Kidney (tissue), 14 donors: ENCODE measurements around the gene TFAP2C. TPM values are rescaled to one million over a fixed set of nuclear protein-coding genes. Genes with fewer than 3 reads are reported as not detected.

ENCODE experiments used
- DNase-seq, 5 donors: peaks; one replicate each; pipeline ENCODE4 v3.0.0-alpha.2; 2013 to 2020
- FAIRE-seq: peaks from 2 replicates; lab custom pipeline; 2012; peaks lifted over from hg19 to GRCh38; lab: Jason Lieb, UNC
- H3K27ac ChIP-seq, 2 donors: one replicate each; pipeline ENCODE4 v1.7.0; 2013; ENCODE audit warnings: low read depth in 2 of 2, low read length in 2 of 2, inconsistent platforms in 1 of 2
- H3K27me3 ChIP-seq: one replicate; pipeline ENCODE4 v1.7.1; 2013; ENCODE audit warnings: low read length, inconsistent platforms; ENCODE audit not compliant: control insufficient read depth, insufficient read depth
- H3K36me3 ChIP-seq, 3 donors: one replicate each; pipeline versions ENCODE4 v1.7.0 to v1.7.1; 2013; ENCODE audit warnings: low read length in 3 of 3, control low read depth in 1 of 3, inconsistent platforms in 1 of 3; ENCODE audit not compliant: insufficient read depth in 3 of 3, control insufficient read depth in 2 of 3
- H3K4me1 ChIP-seq, 3 donors: one replicate each; pipeline versions ENCODE4 v1.7.0 to v1.7.1; 2013; ENCODE audit warnings: low read length in 3 of 3, inconsistent platforms in 1 of 3, low read depth in 1 of 3; ENCODE audit not compliant: control insufficient read depth in 2 of 3, insufficient read depth in 2 of 3
- H3K4me3 ChIP-seq, 3 donors: one replicate each; pipeline versions ENCODE4 v1.7.0 to v1.8.1; 2013; ENCODE audit warnings: low read length in 3 of 3, control low read depth in 1 of 3, inconsistent platforms in 1 of 3
- H3K9ac ChIP-seq, 3 donors: one replicate each; pipeline versions ENCODE4 v1.7.0 to v1.7.1; 2013; ENCODE audit warnings: low read length in 3 of 3, control low read depth in 1 of 3, inconsistent platforms in 1 of 3
- H3K9me3 ChIP-seq, 3 donors: one replicate each; pipeline versions ENCODE4 v1.7.0 to v1.7.1; 2013; ENCODE audit warnings: low read length in 3 of 3, control low read depth in 1 of 3, inconsistent platforms in 1 of 3; ENCODE audit not compliant: control insufficient read depth in 2 of 3, insufficient read depth in 1 of 3
- CTCF ChIP-seq: IDR thresholded peaks from 3 replicates; pipeline ENCODE4 v1.5.1; 2012; ENCODE audit warnings: mild to moderate bottlenecking, moderate library complexity, borderline replicate concordance; ENCODE audit not compliant: insufficient read depth; ENCODE audit errors: extremely low read depth
- intact Hi-C: fragments of 100-400 bp; cut with DNase I; formaldehyde crosslinking; loops from one replicate; pipeline ENCODE4 v1.11.1; 2022
- polyA plus RNA-seq: library from polyadenylated mRNA; stranded (reverse); fragments of 350-450 nt; fragmentation: Illumina TruSeq; extraction: RNeasy Lipid Tissue Mini Kit (QIAGEN cat#74804); gene quantifications from one replicate; pipeline ENCODE4 v1.2.3, GENCODE V29; 2014; ENCODE audit warnings: low read depth, low replicate concordance; ENCODE audit not compliant: insufficient read depth
- total RNA-seq: library from RNA; stranded (reverse); fragmentation: NEBNext Ultra II Directional; extraction: Animal tissue kit (Norgen Biotek cat#: 25700); gene quantifications from one replicate; pipeline ENCODE4 v1.2.1, GENCODE V29; 2021
- donor health status: control.
- donor health status: control.
- donor health status: control.
- donor health status: control.
- donor health status: control.
- donor health status: DM: yes; HTN: yes; CAD: no.
- donor health status: Normal renal cell carcinoma (clear cell type).

The TFAP2C gene
- total and polyA plus RNA-seq, 2 donors from 2014 or later = 0.65 to 1.4 TPM

DNA sequence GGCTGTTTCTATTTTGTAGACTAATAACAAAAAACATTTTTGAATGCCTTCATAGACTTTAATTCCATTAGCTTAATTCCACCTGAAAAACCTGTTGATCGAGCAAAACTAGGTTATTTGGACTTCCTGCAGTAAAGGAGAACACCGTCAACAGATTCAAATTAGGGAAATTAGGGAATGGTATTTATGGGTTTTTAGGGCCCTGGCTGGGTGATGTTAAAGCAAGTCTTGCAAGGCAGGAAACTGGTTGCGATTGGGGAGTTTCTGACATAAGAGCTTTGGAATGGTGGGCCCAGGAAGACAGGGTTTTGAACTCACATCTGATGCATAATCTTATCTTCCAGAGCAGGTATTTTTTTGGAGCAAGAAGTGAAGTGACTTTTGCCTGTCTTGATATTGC lies 40.1 kb upstream of the TFAP2C start:
- Histone ChIP-seq H3K4me1 (no peaks in the 10 kb centered on the region), H3K27ac (no peak overlapping the region), H3K27me3 (no peaks in the 10 kb centered on the region), H3K9ac (no peak overlapping the region), H3K4me3 (no peak overlapping the region), H3K9me3 (no peaks in the 10 kb centered on the region), H3K36me3 (no peaks in the 10 kb centered on the region)
- TF ChIP-seq CTCF = no peak
- DNase-seq (no peak), FAIRE-seq (no peak)
- intact Hi-C loops = no loop called here

DNA sequence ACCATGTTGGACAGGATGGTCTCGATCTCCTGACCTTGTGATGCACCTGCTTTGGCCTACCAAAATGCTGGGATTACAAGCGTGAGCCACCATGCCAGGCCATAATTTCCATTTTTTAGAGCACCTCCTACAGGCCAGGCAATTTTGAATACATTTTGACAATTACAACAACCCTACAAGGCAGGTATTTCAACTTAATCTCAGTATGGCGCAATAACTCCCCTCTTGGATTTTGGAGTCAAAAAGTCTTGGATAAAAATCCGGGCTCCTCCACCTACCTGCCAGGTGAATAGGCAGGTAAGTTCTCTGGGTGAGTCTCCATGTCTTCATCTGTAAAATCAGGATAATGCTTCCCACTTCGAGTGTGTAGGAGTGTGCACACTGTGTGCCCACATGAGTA lies 39.5 kb upstream of the TFAP2C start:
- H3K36me3 ChIP-seq = no peaks in the 10 kb centered on the region
- no peak overlapping the region for H3K9ac ChIP-seq
- no peaks in the 10 kb centered on the region for H3K9me3 ChIP-seq
- no peaks in the 10 kb centered on the region for H3K4me1 ChIP-seq
- intact Hi-C loops = no loop called here
- DNase-seq = no peak
- FAIRE-seq = no peak
- H3K4me3 ChIP-seq = no peak overlapping the region
- no peaks in the 10 kb centered on the region for H3K27me3 ChIP-seq
- TF ChIP-seq CTCF = no peak
- H3K27ac ChIP-seq = no peak overlapping the region

GRCh38 chr20:56590888-56591287 lies 38.2 kb upstream of the TFAP2C start:
- no peak overlapping the region for H3K4me3 ChIP-seq
- DNase-seq (no peak), FAIRE-seq (no peak)
- H3K27ac ChIP-seq = no peak overlapping the region
- TF ChIP-seq CTCF = no peak
- H3K27me3 ChIP-seq = no peaks in the 10 kb centered on the region
- no peaks in the 10 kb centered on the region for H3K36me3 ChIP-seq
- no peaks in the 10 kb centered on the region for H3K9me3 ChIP-seq
- no peak overlapping the region for H3K9ac ChIP-seq
- no peaks in the 10 kb centered on the region for H3K4me1 ChIP-seq
- intact Hi-C loops = no loop called here

GRCh38 chr20:56592211-56592610 lies 36.9 kb upstream of the TFAP2C start:
- TF ChIP-seq CTCF = no peak
- no peaks in the 10 kb centered on the region for H3K36me3 ChIP-seq
- no peaks in the 10 kb centered on the region for H3K27me3 ChIP-seq
- no peaks in the 10 kb centered on the region for H3K4me1 ChIP-seq
- DNase-seq (no peak), FAIRE-seq (no peak)
- H3K4me3 ChIP-seq = no peak overlapping the region
- H3K27ac ChIP-seq = no peak overlapping the region
- intact Hi-C loops = no loop called here
- H3K9me3 ChIP-seq = no peaks in the 10 kb centered on the region
- H3K9ac ChIP-seq = no peak overlapping the region
